Endothelial cell (in vitro differentiated cells): Measurements from ENCODE around the gene CCDC63. TPM values are rescaled to one million over a fixed set of nuclear protein-coding genes. Genes with fewer than 3 reads are reported as not detected.

Experiments used
- DNase-seq: peaks from one replicate; pipeline ENCODE4 v3.0.0; 2021; ENCODE audit warnings: low spot score
- H3K27ac Mint-ChIP-seq: one replicate; pipeline ENCODE4 v1.8.0; 2021; ENCODE audit warnings: mixed read lengths, inconsistent platforms; ENCODE audit not compliant: unreplicated experiment
- H3K27me3 Mint-ChIP-seq: one replicate; pipeline ENCODE4 v1.8.0; 2021; ENCODE audit warnings: mild to moderate bottlenecking, moderate library complexity, mixed read lengths, inconsistent platforms; ENCODE audit not compliant: unreplicated experiment
- H3K36me3 Mint-ChIP-seq: one replicate; pipeline ENCODE4 v1.8.0; 2021; ENCODE audit warnings: mild to moderate bottlenecking, low read depth, mixed read lengths, inconsistent platforms; ENCODE audit not compliant: unreplicated experiment
- H3K4me1 Mint-ChIP-seq: one replicate; pipeline ENCODE4 v1.8.0; 2021; ENCODE audit warnings: mild to moderate bottlenecking, mixed read lengths, inconsistent platforms; ENCODE audit not compliant: unreplicated experiment
- H3K4me3 Mint-ChIP-seq: one replicate; pipeline ENCODE4 v1.8.0; 2021; ENCODE audit warnings: mild to moderate bottlenecking, mixed read lengths, inconsistent platforms; ENCODE audit not compliant: unreplicated experiment
- H3K9me3 Mint-ChIP-seq: one replicate; pipeline ENCODE4 v1.8.0; 2021; ENCODE audit warnings: mixed read lengths, inconsistent platforms; ENCODE audit not compliant: unreplicated experiment
- CTCF ChIP-seq: fragments of 200-600 bp; sonication (generic); IDR thresholded peaks from one replicate; pipeline ENCODE4 v1.5.0; 2021; ENCODE audit warnings: antibody characterized with exemption; ENCODE audit not compliant: unreplicated experiment
- total RNA-seq: library from RNA; stranded (reverse); fragmentation: NEBNext Ultra II Directional; extraction: Animal tissue kit (Norgen Biotek cat#: 25700); gene quantifications from one replicate; pipeline ENCODE4 v1.2.1, GENCODE V29; 2021; ENCODE audit not compliant: unreplicated experiment

Gene CCDC63
- total RNA-seq, 1 donor from 2014 or later: 0.36 TPM

- Mint-ChIP-seq H3K27me3 (no peaks in the 10 kb centered on the region), H3K27ac (no peak overlapping the region), H3K4me3 (no peak overlapping the region), H3K36me3 (peaks cover 9% of the 10 kb centered on the region), H3K9me3 (peaks cover 19% of the 10 kb centered on the region), H3K4me1 (peaks cover 4% of the 10 kb centered on the region)
- no peak for DNase-seq
- no peak for TF ChIP-seq CTCF
Measured at GRCh38 chr12:110869803-110870202, 23.0 kb downstream of the CCDC63 start.

GRCh38 chr12:110872100-110872499, 25.3 kb downstream of the CCDC63 start:
- H3K9me3 Mint-ChIP-seq: peaks cover 10% of the 10 kb centered on the region
- H3K4me1 Mint-ChIP-seq: peaks cover 4% of the 10 kb centered on the region
- H3K36me3 Mint-ChIP-seq: peaks cover 9% of the 10 kb centered on the region
- H3K27ac Mint-ChIP-seq: no peak overlapping the region
- H3K4me3 Mint-ChIP-seq: no peak overlapping the region
- DNase-seq: no peak
- no peaks in the 10 kb centered on the region for H3K27me3 Mint-ChIP-seq
- no peak for TF ChIP-seq CTCF

- no peak overlapping the region for H3K4me3 Mint-ChIP-seq
- H3K4me1 Mint-ChIP-seq: peaks cover 4% of the 10 kb centered on the region
- TF ChIP-seq CTCF: no peak
- peaks cover 2% of the 10 kb centered on the region for H3K36me3 Mint-ChIP-seq
- no peak for DNase-seq
- no peaks in the 10 kb centered on the region for H3K27me3 Mint-ChIP-seq
- no peak overlapping the region for H3K27ac Mint-ChIP-seq
- peaks cover 3% of the 10 kb centered on the region for H3K9me3 Mint-ChIP-seq
Measured at GRCh38 chr12:110874351-110874750, 27.6 kb downstream of the CCDC63 start.

- Mint-ChIP-seq H3K27ac (no peak overlapping the region), H3K4me1 (peaks cover 4% of the 10 kb centered on the region), H3K4me3 (no peak overlapping the region), H3K27me3 (no peaks in the 10 kb centered on the region), H3K9me3 (no peaks in the 10 kb centered on the region), H3K36me3 (no peaks in the 10 kb centered on the region)
- no peak for TF ChIP-seq CTCF
- no peak for DNase-seq
Measured at GRCh38 chr12:110874781-110875180, 28.0 kb downstream of the CCDC63 start.

GRCh38 chr12:110880651-110881050, 33.9 kb downstream of the CCDC63 start:
- no peak for TF ChIP-seq CTCF

More at GRCh38 chr12:110880651-110881050, 33.9 kb downstream of the CCDC63 start:
- no peak for DNase-seq
- H3K27me3 Mint-ChIP-seq: peaks cover 3% of the 10 kb centered on the region
- no peaks in the 10 kb centered on the region for H3K36me3 Mint-ChIP-seq
- no peaks in the 10 kb centered on the region for H3K4me1 Mint-ChIP-seq
- H3K9me3 Mint-ChIP-seq: no peaks in the 10 kb centered on the region
- H3K4me3 Mint-ChIP-seq: no peak overlapping the region
- H3K27ac Mint-ChIP-seq: no peak overlapping the region
